HEK293 (cell line): ENCODE data around the gene SCARB2.

Experiments
- GLI4 ChIP-seq: fragments of 450-650 bp; formaldehyde crosslinking; IDR thresholded peaks from 2 replicates; pipeline ENCODE4 v1.5.1; 2016; ENCODE audit warnings: missing biosample characterization, missing genetic modification characterization
- KLF16 ChIP-seq: fragments of 450-650 bp; formaldehyde crosslinking; IDR thresholded peaks from 2 replicates; pipeline ENCODE4 v1.5.1; 2017; ENCODE audit warnings: missing biosample characterization, missing genetic modification characterization
- TCF7L2 ChIP-seq: IDR thresholded peaks from 2 replicates; pipeline ENCODE4 v1.6.1; 2011; ENCODE audit warnings: low read depth, mild to moderate bottlenecking, inconsistent platforms, low read length, moderate library complexity, borderline replicate concordance
- ZBTB6 ChIP-seq: fragments of 450-650 bp; formaldehyde crosslinking; IDR thresholded peaks from 2 replicates; pipeline ENCODE4 v1.5.1; 2017; ENCODE audit warnings: missing biosample characterization, missing genetic modification characterization
- ZFP3 ChIP-seq: fragments of 450-650 bp; formaldehyde crosslinking; IDR thresholded peaks from 2 replicates; pipeline ENCODE4 v1.5.1; 2016; ENCODE audit warnings: low read depth, missing biosample characterization, missing genetic modification characterization
- ZNF23 ChIP-seq: fragments of 450-650 bp; formaldehyde crosslinking; IDR thresholded peaks from 2 replicates; pipeline ENCODE4 v1.5.1; 2016; ENCODE audit warnings: missing biosample characterization, missing genetic modification characterization, borderline replicate concordance
- ZNF248 ChIP-seq: fragments of 450-650 bp; formaldehyde crosslinking; IDR thresholded peaks from 2 replicates; pipeline ENCODE4 v1.5.1; 2017; ENCODE audit warnings: missing biosample characterization, missing genetic modification characterization
- ZNF302 ChIP-seq: fragments of 450-650 bp; formaldehyde crosslinking; IDR thresholded peaks from 2 replicates; pipeline ENCODE4 v1.5.1; 2016; ENCODE audit warnings: missing biosample characterization, missing genetic modification characterization, low read depth
- ZNF366 ChIP-seq: fragments of 450-650 bp; formaldehyde crosslinking; conservative IDR thresholded peaks from 2 replicates; pipeline ENCODE4 v1.5.1; 2016; ENCODE audit warnings: missing biosample characterization, missing genetic modification characterization
- ZNF501 ChIP-seq: fragments of 450-650 bp; formaldehyde crosslinking; IDR thresholded peaks from 2 replicates; pipeline ENCODE4 v1.5.1; 2016; ENCODE audit warnings: missing biosample characterization, missing genetic modification characterization
- ZNF600 ChIP-seq: fragments of 450-650 bp; formaldehyde crosslinking; IDR thresholded peaks from 2 replicates; pipeline ENCODE4 v1.5.1; 2016; ENCODE audit warnings: missing biosample characterization, missing genetic modification characterization
- TF ChIP-seq, protein P1 (sequence below): fragments of 450-650 bp; formaldehyde crosslinking; IDR thresholded peaks from 2 replicates; pipeline ENCODE4 v1.5.1; 2016; ENCODE audit warnings: missing biosample characterization, missing genetic modification characterization
- TF ChIP-seq, protein P2 (sequence below): fragments of 450-650 bp; formaldehyde crosslinking; IDR thresholded peaks from 2 replicates; pipeline ENCODE4 v1.5.1; 2016; ENCODE audit warnings: missing biosample characterization, missing genetic modification characterization
- TF ChIP-seq, protein P3 (sequence below): fragments of 450-650 bp; formaldehyde crosslinking; IDR thresholded peaks from 2 replicates; pipeline ENCODE4 v1.5.1; 2016; ENCODE audit warnings: missing biosample characterization, missing genetic modification characterization, low read depth

GRCh38 chr4:76141241-76141640 is 72.4 kb downstream of the SCARB2 start:
- TF ChIP-seq, protein P1, sequence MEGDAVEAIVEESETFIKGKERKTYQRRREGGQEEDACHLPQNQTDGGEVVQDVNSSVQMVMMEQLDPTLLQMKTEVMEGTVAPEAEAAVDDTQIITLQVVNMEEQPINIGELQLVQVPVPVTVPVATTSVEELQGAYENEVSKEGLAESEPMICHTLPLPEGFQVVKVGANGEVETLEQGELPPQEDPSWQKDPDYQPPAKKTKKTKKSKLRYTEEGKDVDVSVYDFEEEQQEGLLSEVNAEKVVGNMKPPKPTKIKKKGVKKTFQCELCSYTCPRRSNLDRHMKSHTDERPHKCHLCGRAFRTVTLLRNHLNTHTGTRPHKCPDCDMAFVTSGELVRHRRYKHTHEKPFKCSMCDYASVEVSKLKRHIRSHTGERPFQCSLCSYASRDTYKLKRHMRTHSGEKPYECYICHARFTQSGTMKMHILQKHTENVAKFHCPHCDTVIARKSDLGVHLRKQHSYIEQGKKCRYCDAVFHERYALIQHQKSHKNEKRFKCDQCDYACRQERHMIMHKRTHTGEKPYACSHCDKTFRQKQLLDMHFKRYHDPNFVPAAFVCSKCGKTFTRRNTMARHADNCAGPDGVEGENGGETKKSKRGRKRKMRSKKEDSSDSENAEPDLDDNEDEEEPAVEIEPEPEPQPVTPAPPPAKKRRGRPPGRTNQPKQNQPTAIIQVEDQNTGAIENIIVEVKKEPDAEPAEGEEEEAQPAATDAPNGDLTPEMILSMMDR (tag by site-specific recombination), result no peak
- TF ChIP-seq ZNF23 (tag by site-specific recombination), result no peak
- TF ChIP-seq ZNF248 (tag by site-specific recombination), result no peak
- TF ChIP-seq ZNF366 (tag by site-specific recombination), result no peak
- no peak for TF ChIP-seq TCF7L2
- no peak for TF ChIP-seq ZNF302 (tag by site-specific recombination)
- TF ChIP-seq, protein P2, sequence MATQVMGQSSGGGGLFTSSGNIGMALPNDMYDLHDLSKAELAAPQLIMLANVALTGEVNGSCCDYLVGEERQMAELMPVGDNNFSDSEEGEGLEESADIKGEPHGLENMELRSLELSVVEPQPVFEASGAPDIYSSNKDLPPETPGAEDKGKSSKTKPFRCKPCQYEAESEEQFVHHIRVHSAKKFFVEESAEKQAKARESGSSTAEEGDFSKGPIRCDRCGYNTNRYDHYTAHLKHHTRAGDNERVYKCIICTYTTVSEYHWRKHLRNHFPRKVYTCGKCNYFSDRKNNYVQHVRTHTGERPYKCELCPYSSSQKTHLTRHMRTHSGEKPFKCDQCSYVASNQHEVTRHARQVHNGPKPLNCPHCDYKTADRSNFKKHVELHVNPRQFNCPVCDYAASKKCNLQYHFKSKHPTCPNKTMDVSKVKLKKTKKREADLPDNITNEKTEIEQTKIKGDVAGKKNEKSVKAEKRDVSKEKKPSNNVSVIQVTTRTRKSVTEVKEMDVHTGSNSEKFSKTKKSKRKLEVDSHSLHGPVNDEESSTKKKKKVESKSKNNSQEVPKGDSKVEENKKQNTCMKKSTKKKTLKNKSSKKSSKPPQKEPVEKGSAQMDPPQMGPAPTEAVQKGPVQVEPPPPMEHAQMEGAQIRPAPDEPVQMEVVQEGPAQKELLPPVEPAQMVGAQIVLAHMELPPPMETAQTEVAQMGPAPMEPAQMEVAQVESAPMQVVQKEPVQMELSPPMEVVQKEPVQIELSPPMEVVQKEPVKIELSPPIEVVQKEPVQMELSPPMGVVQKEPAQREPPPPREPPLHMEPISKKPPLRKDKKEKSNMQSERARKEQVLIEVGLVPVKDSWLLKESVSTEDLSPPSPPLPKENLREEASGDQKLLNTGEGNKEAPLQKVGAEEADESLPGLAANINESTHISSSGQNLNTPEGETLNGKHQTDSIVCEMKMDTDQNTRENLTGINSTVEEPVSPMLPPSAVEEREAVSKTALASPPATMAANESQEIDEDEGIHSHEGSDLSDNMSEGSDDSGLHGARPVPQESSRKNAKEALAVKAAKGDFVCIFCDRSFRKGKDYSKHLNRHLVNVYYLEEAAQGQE (tag by site-specific recombination), result no peak
- TF ChIP-seq ZNF501 (tag by site-specific recombination), result no peak
- TF ChIP-seq ZNF600, result no peak
- no peak for TF ChIP-seq ZFP3 (tag by site-specific recombination)
- TF ChIP-seq ZBTB6 (tag by site-specific recombination), result no peak
- TF ChIP-seq, protein P3, sequence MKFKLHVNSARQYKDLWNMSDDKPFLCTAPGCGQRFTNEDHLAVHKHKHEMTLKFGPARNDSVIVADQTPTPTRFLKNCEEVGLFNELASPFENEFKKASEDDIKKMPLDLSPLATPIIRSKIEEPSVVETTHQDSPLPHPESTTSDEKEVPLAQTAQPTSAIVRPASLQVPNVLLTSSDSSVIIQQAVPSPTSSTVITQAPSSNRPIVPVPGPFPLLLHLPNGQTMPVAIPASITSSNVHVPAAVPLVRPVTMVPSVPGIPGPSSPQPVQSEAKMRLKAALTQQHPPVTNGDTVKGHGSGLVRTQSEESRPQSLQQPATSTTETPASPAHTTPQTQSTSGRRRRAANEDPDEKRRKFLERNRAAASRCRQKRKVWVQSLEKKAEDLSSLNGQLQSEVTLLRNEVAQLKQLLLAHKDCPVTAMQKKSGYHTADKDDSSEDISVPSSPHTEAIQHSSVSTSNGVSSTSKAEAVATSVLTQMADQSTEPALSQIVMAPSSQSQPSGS (tag by site-specific recombination), result no peak
- TF ChIP-seq KLF16 (tag by site-specific recombination), result no peak
- TF ChIP-seq GLI4 (tag by site-specific recombination), result no peak
